ENCODE measurements around the gene PRAF2.

PRAF2 gene

GRCh38 chrX:49117581-49117980 is 43.8 kb upstream of the PRAF2 start:
- H3K27me3 ChIP-seq (ENCODE audit: insufficient read depth, low read length, poor library complexity), result no peaks in the 10 kb centered on the region
- TF ChIP-seq, protein P1, sequence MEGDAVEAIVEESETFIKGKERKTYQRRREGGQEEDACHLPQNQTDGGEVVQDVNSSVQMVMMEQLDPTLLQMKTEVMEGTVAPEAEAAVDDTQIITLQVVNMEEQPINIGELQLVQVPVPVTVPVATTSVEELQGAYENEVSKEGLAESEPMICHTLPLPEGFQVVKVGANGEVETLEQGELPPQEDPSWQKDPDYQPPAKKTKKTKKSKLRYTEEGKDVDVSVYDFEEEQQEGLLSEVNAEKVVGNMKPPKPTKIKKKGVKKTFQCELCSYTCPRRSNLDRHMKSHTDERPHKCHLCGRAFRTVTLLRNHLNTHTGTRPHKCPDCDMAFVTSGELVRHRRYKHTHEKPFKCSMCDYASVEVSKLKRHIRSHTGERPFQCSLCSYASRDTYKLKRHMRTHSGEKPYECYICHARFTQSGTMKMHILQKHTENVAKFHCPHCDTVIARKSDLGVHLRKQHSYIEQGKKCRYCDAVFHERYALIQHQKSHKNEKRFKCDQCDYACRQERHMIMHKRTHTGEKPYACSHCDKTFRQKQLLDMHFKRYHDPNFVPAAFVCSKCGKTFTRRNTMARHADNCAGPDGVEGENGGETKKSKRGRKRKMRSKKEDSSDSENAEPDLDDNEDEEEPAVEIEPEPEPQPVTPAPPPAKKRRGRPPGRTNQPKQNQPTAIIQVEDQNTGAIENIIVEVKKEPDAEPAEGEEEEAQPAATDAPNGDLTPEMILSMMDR (IDR thresholded peaks at IDR 0.05; ENCODE audit: borderline replicate concordance, extremely low read depth, low read length, poor library complexity, severe bottlenecking), result no peak
- no peak for TF ChIP-seq EZH2 (IDR thresholded peaks at IDR 0.05; ENCODE audit: borderline replicate concordance, low read depth, low read length, severe bottlenecking)
- H4K20me1 ChIP-seq (ENCODE audit: insufficient read depth, low read length), result no peaks in the 10 kb centered on the region
- H3K27ac ChIP-seq (ENCODE audit: low read length), result no peak overlapping the region
- H3K9ac ChIP-seq (ENCODE audit: low read depth, low read length), result no peak overlapping the region
- peaks cover 12% of the 10 kb centered on the region for H3K4me1 ChIP-seq (ENCODE audit: insufficient read depth, low read length)
- H3K79me2 ChIP-seq (ENCODE audit: insufficient read depth, low read length), result peaks cover 16% of the 10 kb centered on the region
- no peak overlapping the region for H2AFZ ChIP-seq (ENCODE audit: low read depth, low read length)
- no peak overlapping the region for H3K4me3 ChIP-seq (ENCODE audit: low read depth in 1 of 2, low read length in 2 of 2)
- ATAC-seq (ENCODE audit: insufficient read depth, low read depth) (no peak), DNase-seq (no peak)
- no peak overlapping the region for H3K4me2 ChIP-seq (ENCODE audit: insufficient read depth, low read length)
- H3K9me3 ChIP-seq (ENCODE audit: insufficient read depth, low read length, severe bottlenecking), result no peaks in the 10 kb centered on the region
- H3K36me3 ChIP-seq (ENCODE audit: insufficient read depth, low read length), result peaks cover 76% of the 10 kb centered on the region

- TF ChIP-seq, protein P1 (IDR thresholded peaks at IDR 0.05; ENCODE audit: borderline replicate concordance, extremely low read depth, low read length, poor library complexity, severe bottlenecking), result no peak
- TF ChIP-seq EZH2 (IDR thresholded peaks at IDR 0.05; ENCODE audit: borderline replicate concordance, low read depth, low read length, severe bottlenecking), result no peak
- H3K9ac ChIP-seq (ENCODE audit: low read depth, low read length), result no peak overlapping the region
- H2AFZ ChIP-seq (ENCODE audit: low read depth, low read length), result no peak overlapping the region
- ATAC-seq (ENCODE audit: insufficient read depth, low read depth) (no peak), DNase-seq (no peak)
- no peak overlapping the region for H3K4me3 ChIP-seq (ENCODE audit: low read depth in 1 of 2, low read length in 2 of 2)
- peaks cover 76% of the 10 kb centered on the region for H3K36me3 ChIP-seq (ENCODE audit: insufficient read depth, low read length)
- no peaks in the 10 kb centered on the region for H3K27me3 ChIP-seq (ENCODE audit: insufficient read depth, low read length, poor library complexity)
- peaks cover 4% of the 10 kb centered on the region for H3K4me1 ChIP-seq (ENCODE audit: insufficient read depth, low read length)
- no peaks in the 10 kb centered on the region for H3K9me3 ChIP-seq (ENCODE audit: insufficient read depth, low read length, severe bottlenecking)
- peaks cover 8% of the 10 kb centered on the region for H3K79me2 ChIP-seq (ENCODE audit: insufficient read depth, low read length)
- no peak overlapping the region for H3K27ac ChIP-seq (ENCODE audit: low read length)
- H3K4me2 ChIP-seq (ENCODE audit: insufficient read depth, low read length), result no peak overlapping the region
- no peaks in the 10 kb centered on the region for H4K20me1 ChIP-seq (ENCODE audit: insufficient read depth, low read length)
Measured at GRCh38 chrX:49116716-49117115, 42.9 kb upstream of the PRAF2 start.

- H3K79me2 ChIP-seq (ENCODE audit: insufficient read depth, low read length), result peaks cover 4% of the 10 kb centered on the region
- H3K4me3 ChIP-seq (ENCODE audit: low read depth in 1 of 2, low read length in 2 of 2), result no peak overlapping the region
- no peak overlapping the region for H3K9ac ChIP-seq (ENCODE audit: low read depth, low read length)
- H3K9me3 ChIP-seq (ENCODE audit: insufficient read depth, low read length, severe bottlenecking), result no peaks in the 10 kb centered on the region
- no peaks in the 10 kb centered on the region for H3K4me1 ChIP-seq (ENCODE audit: insufficient read depth, low read length)
- H3K27ac ChIP-seq (ENCODE audit: low read length), result no peak overlapping the region
- ATAC-seq (ENCODE audit: insufficient read depth, low read depth) (no peak), DNase-seq (no peak)
- H2AFZ ChIP-seq (ENCODE audit: low read depth, low read length), result no peak overlapping the region
- no peaks in the 10 kb centered on the region for H3K27me3 ChIP-seq (ENCODE audit: insufficient read depth, low read length, poor library complexity)
- no peaks in the 10 kb centered on the region for H4K20me1 ChIP-seq (ENCODE audit: insufficient read depth, low read length)
- TF ChIP-seq EZH2 (IDR thresholded peaks at IDR 0.05; ENCODE audit: borderline replicate concordance, low read depth, low read length, severe bottlenecking), result no peak
- TF ChIP-seq, protein P1 (IDR thresholded peaks at IDR 0.05; ENCODE audit: borderline replicate concordance, extremely low read depth, low read length, poor library complexity, severe bottlenecking), result no peak
- no peak overlapping the region for H3K4me2 ChIP-seq (ENCODE audit: insufficient read depth, low read length)
- peaks cover 72% of the 10 kb centered on the region for H3K36me3 ChIP-seq (ENCODE audit: insufficient read depth, low read length)
Measured at GRCh38 chrX:49116076-49116475, 42.3 kb upstream of the PRAF2 start.

DNA sequence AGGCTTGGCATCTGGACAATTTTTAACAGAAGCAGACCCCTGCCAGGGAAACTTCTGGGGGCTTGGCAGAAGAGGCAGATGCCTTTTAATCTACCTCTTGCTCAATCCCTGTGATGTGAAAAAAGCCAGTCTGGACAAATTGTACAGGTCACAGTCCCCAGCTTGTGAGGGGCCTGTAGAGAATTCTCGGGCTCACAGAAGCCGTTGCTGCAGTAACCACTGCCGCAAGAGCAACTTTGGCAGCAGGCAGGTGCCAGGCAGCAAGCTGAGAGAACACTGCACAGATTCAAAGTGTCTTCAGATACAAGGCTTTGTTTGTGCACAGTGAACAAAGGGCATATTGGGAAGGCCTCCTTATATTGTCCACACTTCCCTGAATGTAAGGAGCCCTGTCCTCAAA is 38.0 kb upstream of the PRAF2 start:
- ATAC-seq (ENCODE audit: insufficient read depth, low read depth), result no peak
- DNase-seq, result no peak
- Histone ChIP-seq H3K27ac (ENCODE audit: low read length) (no peak overlapping the region), H3K4me1 (ENCODE audit: insufficient read depth, low read length) (no peaks in the 10 kb centered on the region), H3K36me3 (ENCODE audit: insufficient read depth, low read length) (peaks cover 55% of the 10 kb centered on the region), H3K4me3 (ENCODE audit: low read depth in 1 of 2, low read length in 2 of 2) (no peak overlapping the region), H3K27me3 (ENCODE audit: insufficient read depth, low read length, poor library complexity) (no peaks in the 10 kb centered on the region), H3K4me2 (ENCODE audit: insufficient read depth, low read length) (no peak overlapping the region), H3K9me3 (ENCODE audit: insufficient read depth, low read length, severe bottlenecking) (no peaks in the 10 kb centered on the region), H3K9ac (ENCODE audit: low read depth, low read length) (no peak overlapping the region), H4K20me1 (ENCODE audit: insufficient read depth, low read length) (no peaks in the 10 kb centered on the region), H3K79me2 (ENCODE audit: insufficient read depth, low read length) (no peaks in the 10 kb centered on the region), H2AFZ (ENCODE audit: low read depth, low read length) (no peak overlapping the region)
- no peak for TF ChIP-seq EZH2 (IDR thresholded peaks at IDR 0.05; ENCODE audit: borderline replicate concordance, low read depth, low read length, severe bottlenecking)
